ENCODE measurements around the gene RCVRN. TPM values are rescaled to one million over a fixed set of nuclear protein-coding genes. Genes with fewer than 3 reads are reported as not detected.

Gene RCVRN
- total RNA-seq = not detected

DNA sequence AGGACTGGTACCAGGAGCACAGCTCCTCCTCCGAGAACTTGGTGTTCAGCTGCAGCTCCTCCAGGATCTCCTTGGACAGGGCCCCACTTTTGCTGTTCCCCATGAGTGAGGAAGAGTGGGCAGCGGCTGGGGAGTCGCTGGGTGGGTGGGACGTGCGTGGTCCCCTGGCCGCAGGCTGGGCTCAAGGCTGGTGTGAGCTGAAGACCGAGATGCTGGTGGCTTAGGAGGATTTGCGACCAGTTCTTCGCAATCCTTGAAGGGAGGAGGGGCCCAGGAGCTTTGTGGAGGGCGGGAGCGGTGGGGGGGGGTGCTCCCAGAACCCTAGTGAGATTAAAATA, at the start of gene RCVRN:
Gene RCVRN, minus strand, starts transcription at position 194 of the 338 bp plus-strand sequence. Its CDS starts 91 bp downstream, at position 103.
- TF ChIP-seq, protein P1, sequence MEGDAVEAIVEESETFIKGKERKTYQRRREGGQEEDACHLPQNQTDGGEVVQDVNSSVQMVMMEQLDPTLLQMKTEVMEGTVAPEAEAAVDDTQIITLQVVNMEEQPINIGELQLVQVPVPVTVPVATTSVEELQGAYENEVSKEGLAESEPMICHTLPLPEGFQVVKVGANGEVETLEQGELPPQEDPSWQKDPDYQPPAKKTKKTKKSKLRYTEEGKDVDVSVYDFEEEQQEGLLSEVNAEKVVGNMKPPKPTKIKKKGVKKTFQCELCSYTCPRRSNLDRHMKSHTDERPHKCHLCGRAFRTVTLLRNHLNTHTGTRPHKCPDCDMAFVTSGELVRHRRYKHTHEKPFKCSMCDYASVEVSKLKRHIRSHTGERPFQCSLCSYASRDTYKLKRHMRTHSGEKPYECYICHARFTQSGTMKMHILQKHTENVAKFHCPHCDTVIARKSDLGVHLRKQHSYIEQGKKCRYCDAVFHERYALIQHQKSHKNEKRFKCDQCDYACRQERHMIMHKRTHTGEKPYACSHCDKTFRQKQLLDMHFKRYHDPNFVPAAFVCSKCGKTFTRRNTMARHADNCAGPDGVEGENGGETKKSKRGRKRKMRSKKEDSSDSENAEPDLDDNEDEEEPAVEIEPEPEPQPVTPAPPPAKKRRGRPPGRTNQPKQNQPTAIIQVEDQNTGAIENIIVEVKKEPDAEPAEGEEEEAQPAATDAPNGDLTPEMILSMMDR (IDR thresholded peaks at IDR 0.05) = no peak
- Histone ChIP-seq H3K4me1 (no peaks in the 10 kb centered on the region), H3K9me3 (no peaks in the 10 kb centered on the region), H3K36me3 (no peaks in the 10 kb centered on the region), H3K27me3 (no peaks in the 10 kb centered on the region), H3K4me3 (no peak within 1 kb of the TSS), H3K27ac (no peak within 1 kb of the TSS)
- intact Hi-C loops (cut with DNase I) = no loop called here
- no peak for DNase-seq (ENCODE audit: low spot score in 2 of 2)

DNA sequence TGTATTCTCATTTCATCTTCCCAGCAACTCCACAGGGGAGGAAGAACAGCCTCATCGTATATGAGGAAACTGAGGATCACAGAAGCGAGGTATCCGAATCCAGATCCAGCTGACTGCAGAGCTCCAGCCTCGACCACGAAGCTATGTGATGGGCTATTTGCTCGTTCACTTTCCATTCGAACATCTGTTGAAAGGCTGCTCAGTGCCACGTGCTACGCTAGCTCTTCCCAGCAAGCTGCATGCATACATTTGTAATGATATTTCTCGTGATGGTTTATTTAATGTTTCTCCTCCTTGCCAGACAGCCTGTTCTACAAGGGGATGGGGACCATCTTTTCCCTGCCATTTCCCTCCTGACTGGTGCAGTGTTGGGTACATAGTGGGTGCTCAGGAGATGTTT, 48.4 kb upstream of the RCVRN start:
- H3K27me3 ChIP-seq = no peaks in the 10 kb centered on the region
- no peaks in the 10 kb centered on the region for H3K4me1 ChIP-seq
- TF ChIP-seq, protein P1 (IDR thresholded peaks at IDR 0.05) = no peak
- intact Hi-C loops (cut with DNase I) = no loop called here
- H3K4me3 ChIP-seq = no peak overlapping the region
- no peak overlapping the region for H3K27ac ChIP-seq
- H3K36me3 ChIP-seq = no peaks in the 10 kb centered on the region
- DNase-seq (ENCODE audit: low spot score in 2 of 2) = no peak
- H3K9me3 ChIP-seq = no peaks in the 10 kb centered on the region

DNA sequence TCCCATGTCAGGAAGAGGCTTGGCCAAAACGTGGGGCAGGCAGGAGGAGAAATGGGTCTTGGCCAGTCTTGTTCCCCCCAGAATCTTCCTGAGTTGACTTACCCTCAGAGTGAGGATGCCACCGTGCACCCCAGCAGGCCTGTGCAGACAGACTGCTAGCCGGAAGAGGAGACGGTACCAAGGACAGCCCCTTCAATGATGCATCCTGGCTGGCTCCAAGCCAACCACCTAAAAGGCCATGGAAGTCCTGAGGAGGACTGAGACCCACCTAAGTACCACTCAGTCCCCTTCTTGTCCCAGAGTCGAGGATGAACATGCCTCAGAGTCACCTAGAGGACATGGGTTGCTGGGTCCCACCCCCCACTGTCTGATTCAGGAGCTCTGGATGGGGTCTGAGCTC, 46.7 kb upstream of the RCVRN start:
- Histone ChIP-seq H3K4me1 (no peaks in the 10 kb centered on the region), H3K36me3 (no peaks in the 10 kb centered on the region), H3K4me3 (no peak overlapping the region), H3K27ac (no peak overlapping the region), H3K9me3 (no peaks in the 10 kb centered on the region), H3K27me3 (no peaks in the 10 kb centered on the region)
- intact Hi-C loops (cut with DNase I) = no loop called here
- DNase-seq (ENCODE audit: low spot score in 2 of 2) = no peak
- TF ChIP-seq, protein P1 (IDR thresholded peaks at IDR 0.05) = no peak

DNA sequence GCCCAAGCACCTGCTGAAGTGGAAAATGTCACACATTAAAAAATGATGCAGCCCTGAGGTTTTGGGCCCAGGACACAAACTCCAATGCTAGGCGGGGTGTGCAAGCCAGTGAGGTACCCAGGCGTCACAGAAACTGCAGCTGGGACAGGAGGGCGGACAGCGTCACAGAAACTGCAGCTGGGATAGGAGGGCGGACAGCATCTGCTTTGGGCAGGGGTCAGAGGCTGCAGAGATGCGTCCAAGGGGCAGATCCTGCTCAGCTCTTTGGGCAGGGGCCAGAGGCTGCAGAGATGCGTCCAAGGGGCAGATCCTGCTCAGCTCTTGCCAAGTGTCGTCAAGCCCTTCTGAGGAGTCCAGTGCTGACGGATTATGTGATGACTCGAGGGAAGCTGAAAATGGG, 43.9 kb upstream of the RCVRN start:
- Histone ChIP-seq H3K36me3 (no peaks in the 10 kb centered on the region), H3K27me3 (no peaks in the 10 kb centered on the region), H3K4me1 (no peaks in the 10 kb centered on the region), H3K4me3 (no peak overlapping the region), H3K9me3 (no peaks in the 10 kb centered on the region), H3K27ac (no peak overlapping the region)
- intact Hi-C loops (cut with DNase I) = no loop called here
- TF ChIP-seq, protein P1 (IDR thresholded peaks at IDR 0.05) = no peak
- DNase-seq (ENCODE audit: low spot score in 2 of 2) = no peak

DNA sequence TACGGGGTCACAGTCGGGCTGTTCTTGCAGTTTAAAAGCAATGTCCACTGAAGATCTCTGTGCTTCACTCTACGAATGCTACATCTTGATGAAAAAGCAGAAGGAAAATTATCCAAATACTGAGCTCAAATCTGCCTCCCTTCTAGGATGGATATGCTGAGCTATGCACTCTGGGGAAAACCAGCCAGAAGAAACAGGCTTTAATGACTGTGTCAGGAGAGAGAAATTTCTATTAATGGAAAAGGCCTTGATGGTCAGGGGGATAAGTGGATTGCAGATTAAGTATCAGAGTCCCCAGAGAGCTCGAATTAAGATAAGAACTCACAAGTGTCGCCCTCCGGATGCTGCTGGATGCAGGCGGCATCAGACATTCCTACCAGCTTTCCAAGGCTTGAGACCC, 39.6 kb upstream of the RCVRN start:
- Histone ChIP-seq H3K36me3 (no peaks in the 10 kb centered on the region), H3K4me3 (no peak overlapping the region), H3K27me3 (no peaks in the 10 kb centered on the region), H3K4me1 (no peaks in the 10 kb centered on the region), H3K27ac (no peak overlapping the region), H3K9me3 (no peaks in the 10 kb centered on the region)
- intact Hi-C loops (cut with DNase I) = no loop called here
- DNase-seq (ENCODE audit: low spot score in 2 of 2) = no peak
- TF ChIP-seq, protein P1 (IDR thresholded peaks at IDR 0.05) = no peak

DNA sequence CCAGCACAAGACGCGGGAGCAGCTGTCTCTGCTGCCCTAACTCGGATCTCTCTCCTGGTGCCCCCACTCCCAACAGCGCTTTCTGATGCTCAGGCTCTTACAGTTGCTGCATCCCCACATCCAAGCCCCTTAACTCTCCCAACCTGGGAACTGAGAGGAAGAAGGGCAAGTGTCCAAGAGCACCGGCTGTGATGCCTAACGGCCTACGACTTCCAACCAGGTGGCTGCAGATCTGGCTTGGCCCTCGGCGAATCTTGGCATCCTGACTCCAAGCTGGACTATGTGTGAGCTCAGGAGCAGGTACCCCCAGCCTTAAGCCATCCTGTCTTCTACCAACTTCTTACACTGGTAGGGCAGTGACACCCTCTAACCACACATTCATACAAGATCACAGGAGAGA, 38.3 kb upstream of the RCVRN start:
- Histone ChIP-seq H3K27ac (no peak overlapping the region), H3K27me3 (no peaks in the 10 kb centered on the region), H3K36me3 (no peaks in the 10 kb centered on the region), H3K9me3 (no peaks in the 10 kb centered on the region), H3K4me3 (no peak overlapping the region), H3K4me1 (no peaks in the 10 kb centered on the region)
- intact Hi-C loops (cut with DNase I) = no loop called here
- DNase-seq (ENCODE audit: low spot score in 2 of 2) = no peak
- TF ChIP-seq, protein P1 (IDR thresholded peaks at IDR 0.05) = no peak
